HG02763 (cell line): ENCODE data around the gene ZCCHC24.

Experiments
- ATAC-seq: cut with Tn5 transposase; IDR thresholded peaks from one replicate; pipeline ENCODE4 v1.9.1; 2021; ENCODE audit warnings: mild to moderate bottlenecking, moderate library complexity; ENCODE audit not compliant: unreplicated experiment

Gene ZCCHC24

DNA sequence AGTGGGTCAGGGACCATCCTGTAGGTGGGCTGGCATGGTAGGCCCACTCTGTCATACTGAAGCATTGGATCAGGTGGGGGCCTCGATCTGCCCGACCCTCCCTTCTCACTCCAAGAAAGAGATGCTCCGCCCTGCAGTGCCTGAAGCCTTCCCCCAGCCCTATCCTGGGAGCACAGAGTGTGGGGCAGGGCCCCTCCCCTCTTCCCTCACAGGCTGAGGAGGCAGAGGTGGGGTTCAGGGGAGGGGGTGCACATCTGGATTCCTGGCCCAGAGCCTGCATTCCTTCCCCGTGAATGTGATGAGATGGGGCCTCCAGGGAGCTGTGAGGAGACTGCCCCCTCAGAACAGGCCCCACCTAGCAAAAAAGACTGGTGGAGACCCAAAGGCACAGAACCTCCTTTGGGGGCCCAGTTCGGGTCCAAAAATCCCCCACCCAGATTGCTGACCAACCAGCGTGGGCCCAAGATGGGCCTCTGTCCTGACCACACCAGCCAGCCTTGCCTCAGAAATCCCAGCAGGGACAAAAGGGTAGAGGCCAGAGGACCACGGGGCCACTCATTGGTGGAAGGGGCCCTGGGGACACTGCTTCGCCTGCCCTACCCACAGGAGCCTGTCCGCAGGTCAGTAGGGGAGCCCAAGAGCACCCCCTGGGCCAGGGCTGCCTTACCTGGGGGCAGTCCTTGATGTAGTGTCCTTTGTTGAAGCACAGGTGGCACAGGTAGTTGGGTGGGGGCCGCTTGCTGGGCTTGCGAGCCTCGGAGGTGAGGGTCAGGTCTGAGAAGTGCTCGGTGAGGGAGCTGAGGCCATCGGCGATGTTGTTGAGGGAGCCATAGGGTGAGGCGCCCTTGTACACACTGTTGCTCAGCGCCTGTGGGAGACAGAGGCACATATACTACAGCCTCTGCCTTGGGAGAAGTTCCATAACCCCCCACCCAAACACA, 13.3 kb downstream of the ZCCHC24 start:
- no peak for ATAC-seq

- no peak for ATAC-seq
These were observed 14.0 kb downstream of the ZCCHC24 start for GRCh38 chr10:79431428-79431827.

DNA sequence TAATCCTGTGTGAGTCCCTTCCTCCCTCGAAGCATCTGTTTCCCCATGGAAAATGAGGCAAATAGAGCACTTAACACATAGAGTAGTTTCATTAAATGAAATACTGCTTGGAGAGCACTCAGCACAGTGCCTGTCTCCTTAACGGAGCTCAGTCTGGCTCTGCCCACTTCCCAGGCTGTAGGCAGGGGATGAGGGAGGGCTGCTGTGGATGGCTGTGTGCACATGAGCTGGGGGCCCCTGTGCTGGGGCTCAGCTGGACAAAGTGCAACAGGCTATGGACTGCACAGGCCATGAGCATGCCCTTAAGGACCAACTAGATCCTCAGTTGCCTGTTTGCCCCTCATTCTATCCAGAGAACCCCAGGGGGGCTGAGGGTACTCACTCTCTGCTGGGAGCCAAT, 14.5 kb downstream of the ZCCHC24 start:
- no peak for ATAC-seq

DNA sequence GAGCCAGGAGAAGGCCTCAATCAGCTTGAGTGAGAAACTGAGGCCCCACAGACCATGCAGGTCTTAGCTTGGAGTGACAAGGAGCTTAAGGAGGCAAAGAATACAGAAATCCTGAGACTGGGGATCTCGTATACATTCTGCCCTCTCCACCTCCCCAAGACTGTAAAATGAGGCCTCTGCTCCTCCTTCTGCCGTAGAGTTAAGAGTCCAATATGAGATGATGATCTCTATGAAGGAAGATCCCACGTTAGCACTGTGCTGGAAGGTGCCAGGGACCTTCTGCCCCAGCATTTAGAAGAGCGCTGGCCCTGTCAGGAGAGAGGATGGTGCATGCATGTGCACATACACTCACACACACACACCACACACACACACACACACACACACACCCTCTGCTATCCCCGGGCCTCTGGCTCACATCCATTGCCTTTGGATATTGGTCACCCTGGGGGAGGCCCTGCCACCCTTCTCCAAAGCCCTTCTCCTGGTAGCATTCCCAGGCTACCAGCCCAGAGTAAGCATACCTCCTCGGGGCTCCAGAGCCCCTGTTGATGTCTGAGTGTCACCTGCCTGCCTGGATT, 15.0 kb downstream of the ZCCHC24 start:
- ATAC-seq, result no peak

DNA sequence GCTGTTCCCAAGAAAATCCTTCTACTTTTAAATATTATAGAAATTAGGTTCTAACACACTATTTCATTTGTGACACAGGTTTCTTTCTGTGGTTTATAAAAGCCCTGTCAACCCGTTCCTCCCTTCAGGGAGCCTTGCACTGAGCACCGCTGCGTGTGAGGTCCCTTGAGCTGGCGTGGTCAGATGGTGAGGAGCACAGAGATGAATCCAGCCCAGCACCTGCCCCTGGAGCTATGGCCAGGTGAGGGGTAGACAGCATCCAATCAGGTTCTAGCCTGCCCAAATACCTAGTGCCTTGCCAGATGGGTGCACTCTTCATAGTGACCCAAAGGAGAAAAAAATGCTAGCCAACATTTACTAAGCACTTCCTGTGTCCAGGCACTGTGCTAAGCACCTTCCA, 15.7 kb downstream of the ZCCHC24 start:
- ATAC-seq, result no peak

GRCh38 chr10:79427965-79428364, 17.5 kb downstream of the ZCCHC24 start:
- ATAC-seq, result no peak

- ATAC-seq, result no peak
These were observed 20.3 kb downstream of the ZCCHC24 start for GRCh38 chr10:79425074-79425532.

GRCh38 chr10:79424221-79425073, 21.0 kb downstream of the ZCCHC24 start:
- no peak for ATAC-seq

DNA sequence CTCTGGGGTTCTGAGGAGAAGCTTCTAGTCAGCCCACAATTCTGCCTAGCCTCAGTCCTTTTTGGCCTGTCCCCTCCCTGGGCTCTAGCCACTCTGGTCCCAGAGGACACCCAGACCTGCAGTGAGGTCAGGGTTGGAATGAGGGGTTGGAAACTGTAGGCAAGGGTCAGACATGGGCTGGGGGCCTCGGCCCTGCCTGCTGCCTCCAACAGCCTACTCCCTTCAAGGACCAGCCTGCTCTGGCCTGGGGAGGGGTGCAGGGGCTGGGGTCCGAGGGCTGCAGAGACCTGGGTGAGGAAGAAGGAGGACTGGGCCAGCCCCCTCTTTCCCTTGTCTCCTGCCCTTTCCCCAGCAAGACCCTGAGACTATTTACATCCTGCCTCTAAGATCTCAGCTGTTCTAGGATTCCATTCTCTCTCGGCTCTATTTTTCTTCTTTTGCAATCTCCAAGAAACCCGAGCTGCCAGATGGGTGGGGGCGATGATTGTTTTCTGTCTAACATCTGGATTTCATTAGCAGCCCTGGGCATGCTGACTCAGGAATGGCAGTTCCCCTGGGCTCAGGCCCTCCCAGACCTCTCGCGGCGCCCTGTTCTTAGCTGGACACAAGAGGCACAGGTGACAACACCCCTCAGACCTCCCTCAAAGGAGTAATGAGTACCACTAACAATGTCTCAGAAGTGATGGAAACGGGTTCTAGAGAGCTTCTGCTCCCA, 23.1 kb downstream of the ZCCHC24 start:
- ATAC-seq, result no peak

DNA sequence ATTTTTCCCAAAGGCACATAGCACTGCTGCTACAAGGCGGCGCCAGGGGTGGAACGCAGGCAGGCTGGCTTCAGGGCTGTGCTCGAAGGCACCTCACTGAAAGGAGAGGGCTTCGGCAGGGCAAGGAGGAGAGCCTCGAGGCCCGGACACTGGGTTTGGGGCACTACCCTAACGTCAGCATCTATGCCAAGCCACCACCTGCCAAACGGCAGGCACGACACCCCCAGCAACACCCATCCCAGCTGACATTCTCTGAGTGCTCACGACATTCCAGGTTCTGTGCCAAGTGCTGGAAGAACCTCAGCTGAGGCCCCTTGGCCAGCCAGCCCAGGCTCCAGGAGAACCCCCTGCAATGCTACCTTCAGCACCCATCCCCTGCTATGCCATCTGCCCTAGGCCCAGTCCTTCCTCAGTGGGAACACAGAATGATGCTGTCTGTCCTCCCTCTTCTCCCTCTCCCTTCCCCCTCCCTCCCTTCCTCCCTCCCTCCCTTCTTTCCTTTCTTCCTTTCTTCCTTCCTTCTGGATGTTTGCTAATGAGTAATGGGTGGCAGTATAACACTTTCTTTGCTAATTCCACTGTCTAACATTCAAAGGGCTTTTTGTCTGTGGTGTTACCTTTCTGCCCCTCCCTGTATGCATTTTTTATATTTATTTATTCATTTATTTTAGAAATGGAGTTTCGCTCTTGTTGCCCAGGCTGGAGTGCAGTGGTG, 24.3 kb downstream of the ZCCHC24 start:
- ATAC-seq, result no peak

GRCh38 chr10:79418886-79419595, 26.4 kb downstream of the ZCCHC24 start:
- ATAC-seq, result no peak

DNA sequence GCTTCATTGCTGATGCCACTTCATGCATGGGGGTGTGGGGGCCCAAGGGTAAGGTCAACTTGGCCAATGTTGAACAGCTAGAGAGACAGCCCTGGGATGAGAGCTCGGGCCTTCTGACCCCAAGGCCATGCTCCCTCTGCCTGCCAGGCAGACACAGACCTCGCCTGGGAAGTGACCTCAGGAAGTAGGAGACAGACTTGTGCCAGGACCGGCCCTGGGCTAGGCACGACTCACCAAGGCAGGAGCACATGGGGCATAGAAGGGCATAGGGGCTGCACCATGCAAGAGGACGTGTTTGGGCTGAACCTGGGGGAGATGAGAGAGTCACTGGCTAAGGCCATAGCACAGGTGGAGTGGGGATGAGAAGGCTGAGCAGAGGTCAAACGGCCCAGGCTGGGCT, 27.1 kb downstream of the ZCCHC24 start:
- no peak for ATAC-seq

DNA sequence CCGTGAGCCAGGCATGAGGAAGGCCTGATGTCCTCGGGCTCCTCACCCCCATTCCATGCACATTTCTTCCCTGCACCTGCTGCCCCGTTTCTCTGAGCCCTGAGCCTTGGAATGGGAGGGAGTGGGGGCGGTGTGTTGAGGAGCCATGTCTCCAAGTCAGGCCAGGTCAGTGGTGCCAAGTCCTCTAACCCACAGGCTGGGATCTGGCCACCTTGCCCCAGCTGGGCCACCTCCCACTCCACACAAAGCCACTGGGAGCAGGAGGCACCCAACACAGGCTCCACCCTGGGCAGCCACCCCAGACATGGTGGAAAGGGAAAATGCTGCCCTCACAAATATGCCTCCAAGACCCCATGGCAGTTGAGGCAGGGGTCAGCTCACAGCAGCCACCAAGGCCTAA, 27.7 kb downstream of the ZCCHC24 start:
- no peak for ATAC-seq

DNA sequence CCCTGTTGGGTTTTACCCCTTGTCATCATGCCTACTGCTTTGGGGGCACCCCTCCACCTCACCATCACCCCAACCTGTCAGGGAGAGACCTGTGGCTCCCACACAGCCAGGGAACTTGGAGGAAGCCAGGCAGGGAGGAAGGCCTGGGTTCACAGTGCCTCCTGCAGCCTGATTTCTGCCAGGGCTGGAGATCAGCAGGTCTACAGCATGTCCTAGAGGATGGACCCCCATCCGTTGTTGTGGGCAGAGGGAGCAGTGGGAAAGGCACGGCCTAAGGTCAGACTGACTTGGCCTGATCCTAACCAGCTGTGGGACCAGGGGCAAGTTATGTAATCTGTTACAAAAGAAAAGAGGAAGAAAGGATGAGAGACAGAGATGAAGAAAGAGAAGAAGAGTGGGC, 28.2 kb downstream of the ZCCHC24 start:
- ATAC-seq, result no peak

- ATAC-seq, result no peak
These were observed 28.7 kb downstream of the ZCCHC24 start for GRCh38 chr10:79416578-79417255.

GRCh38 chr10:79415736-79416577, 29.5 kb downstream of the ZCCHC24 start:
- no peak for ATAC-seq

GRCh38 chr10:79414714-79415113, 30.7 kb downstream of the ZCCHC24 start:
- ATAC-seq, result no peak

DNA sequence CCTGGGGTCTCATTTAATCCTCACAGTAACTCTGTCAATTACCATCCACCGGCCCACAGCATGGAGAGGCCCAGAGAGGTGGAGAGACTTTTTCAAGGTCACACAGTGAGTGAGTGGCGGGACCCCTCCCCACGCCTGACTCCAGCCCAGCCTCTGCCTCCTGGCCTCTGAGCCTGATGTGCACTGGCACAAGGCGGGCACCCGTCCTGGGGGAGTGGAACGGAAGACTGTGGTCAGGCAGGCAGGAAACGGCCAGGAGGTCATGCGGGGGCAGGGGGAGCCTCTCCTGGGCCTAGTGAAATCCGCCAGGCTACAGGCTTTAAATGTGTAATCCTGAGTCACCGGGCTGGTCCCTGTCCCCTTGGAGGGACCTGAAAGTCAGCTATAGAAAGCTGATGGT, 32.2 kb downstream of the ZCCHC24 start:
- no peak for ATAC-seq
